Mesenchymal stem cell (in vitro differentiated cells and primary cell): Measurements from ENCODE around the gene PDGFD.
"Not testable (repeated sequence)": the region's sequence is repeated elsewhere in the genome, so short reads cannot be mapped to it uniquely, and the experiment has no call there.

Experiments used
- DNase-seq: peaks from one replicate; pipeline ENCODE4 v3.0.0-alpha.2; 2013
- H2AFZ ChIP-seq: one replicate; pipeline ENCODE4 v1.6.1; 2013; ENCODE audit warnings: low read depth, mild to moderate bottlenecking, control low read depth, inconsistent platforms, low read length, moderate library complexity
- H2AK5ac ChIP-seq: 2 replicates; pipeline ENCODE4 v1.6.1; 2013; ENCODE audit warnings: low read length, moderate library complexity, mild to moderate bottlenecking, inconsistent platforms; ENCODE audit not compliant: severe bottlenecking
- H2BK120ac ChIP-seq: one replicate; pipeline ENCODE4 v1.6.1; 2013; ENCODE audit warnings: low read depth, mild to moderate bottlenecking, inconsistent platforms, low read length, moderate library complexity
- H2BK12ac ChIP-seq, 2 experiments: one replicate each; pipeline ENCODE4 v1.6.1; 2013; ENCODE audit warnings: inconsistent platforms in 2 of 2, low read length in 2 of 2, mild to moderate bottlenecking in 2 of 2, moderate library complexity in 2 of 2, control low read depth in 1 of 2
- H2BK15ac ChIP-seq: one replicate; pipeline ENCODE4 v1.6.1; 2013; ENCODE audit warnings: mild to moderate bottlenecking, low read depth, inconsistent platforms; ENCODE audit not compliant: poor library complexity, severe bottlenecking
- H2BK5ac ChIP-seq: 2 replicates; pipeline ENCODE4 v1.6.1; 2013; ENCODE audit warnings: low read depth, mild to moderate bottlenecking, low read length, control low read depth, inconsistent platforms; ENCODE audit not compliant: poor library complexity, severe bottlenecking
- H3K14ac ChIP-seq, 2 experiments: one replicate each; pipeline ENCODE4 v1.6.1; 2013; ENCODE audit warnings: inconsistent platforms in 2 of 2, low read length in 2 of 2, control low read depth in 1 of 2, mild to moderate bottlenecking in 1 of 2, moderate library complexity in 1 of 2
- H3K18ac ChIP-seq, 2 experiments: one replicate each; pipeline ENCODE4 v1.6.1; 2013; ENCODE audit warnings: inconsistent platforms in 2 of 2, low read length in 2 of 2, control low read depth in 1 of 2, low read depth in 1 of 2, mild to moderate bottlenecking in 1 of 2
- H3K23ac ChIP-seq, 2 experiments: one replicate each; pipeline ENCODE4 v1.6.1; 2013; ENCODE audit warnings: inconsistent platforms in 2 of 2, low read length in 2 of 2, mild to moderate bottlenecking in 2 of 2, moderate library complexity in 2 of 2, control low read depth in 1 of 2
- H3K27ac ChIP-seq: 2 replicates; pipeline ENCODE4 v1.5.1; 2013; ENCODE audit warnings: mild to moderate bottlenecking, moderate library complexity, low read length, control low read depth, inconsistent platforms; ENCODE audit not compliant: poor library complexity, severe bottlenecking
- H3K27me3 ChIP-seq, 2 experiments: 2 replicates each; pipeline versions ENCODE4 v1.6.1 to v1.7.0; 2013; ENCODE audit warnings: low read length in 2 of 2, mild to moderate bottlenecking in 2 of 2, moderate library complexity in 2 of 2, control low read depth in 1 of 2, inconsistent platforms in 1 of 2; ENCODE audit not compliant: control insufficient read depth in 1 of 2, insufficient read depth in 1 of 2
- H3K36me3 ChIP-seq, 2 experiments: 2 replicates each; pipeline versions ENCODE4 v1.6.1 to v1.7.0; 2013; ENCODE audit warnings: low read length in 2 of 2, control low read depth in 1 of 2, inconsistent platforms in 1 of 2, low read depth in 1 of 2, mild to moderate bottlenecking in 1 of 2; ENCODE audit not compliant: insufficient read depth in 2 of 2, control insufficient read depth in 1 of 2
- H3K4ac ChIP-seq, 2 experiments: one replicate each; pipeline ENCODE4 v1.6.1; 2013; ENCODE audit warnings: inconsistent platforms in 2 of 2, low read length in 2 of 2, mild to moderate bottlenecking in 2 of 2, moderate library complexity in 2 of 2, control low read depth in 1 of 2, low read depth in 1 of 2
- H3K4me1 ChIP-seq: 2 replicates; pipeline ENCODE4 v1.6.1; 2013; ENCODE audit warnings: low read depth, low read length, control low read depth; ENCODE audit not compliant: control insufficient read depth, insufficient read depth
- H3K4me2 ChIP-seq: 2 replicates; pipeline ENCODE4 v1.6.1; 2013; ENCODE audit warnings: low read length, mild to moderate bottlenecking, inconsistent platforms; ENCODE audit not compliant: poor library complexity, severe bottlenecking
- H3K4me3 ChIP-seq, 2 experiments: 2 replicates each; pipeline versions ENCODE4 v1.5.1 to v1.7.0; 2013; ENCODE audit warnings: low read length in 2 of 2, mild to moderate bottlenecking in 2 of 2, control low read depth in 1 of 2, low read depth in 1 of 2; ENCODE audit not compliant: insufficient read depth in 1 of 2
- H3K79me1 ChIP-seq: replicated peaks from 2 replicates; pipeline ENCODE4 v1.6.1; 2013; ENCODE audit warnings: mild to moderate bottlenecking, control low read depth, low read length, inconsistent platforms; ENCODE audit not compliant: poor library complexity, severe bottlenecking
- H3K9ac ChIP-seq: 2 replicates; pipeline ENCODE4 v1.7.0; 2013; ENCODE audit warnings: mild to moderate bottlenecking, low read length, moderate library complexity
- H3K9me3 ChIP-seq: 2 replicates; pipeline ENCODE4 v1.7.0; 2013; ENCODE audit warnings: mild to moderate bottlenecking, low read length; ENCODE audit not compliant: control insufficient read depth
- H4K8ac ChIP-seq: one replicate; pipeline ENCODE4 v1.6.1; 2013; ENCODE audit warnings: inconsistent platforms, mild to moderate bottlenecking, low read length, moderate library complexity
- H4K91ac ChIP-seq: one replicate; pipeline ENCODE4 v1.6.1; 2013; ENCODE audit warnings: mild to moderate bottlenecking, low read length, inconsistent platforms
- WGBS: methylation state at CpG from one replicate; pipeline ENCODE4 v1.1.7; 2013; ENCODE audit warnings: mixed read lengths; 5-methylcytosine and 5-hydroxymethylcytosine counted together

PDGFD gene

DNA sequence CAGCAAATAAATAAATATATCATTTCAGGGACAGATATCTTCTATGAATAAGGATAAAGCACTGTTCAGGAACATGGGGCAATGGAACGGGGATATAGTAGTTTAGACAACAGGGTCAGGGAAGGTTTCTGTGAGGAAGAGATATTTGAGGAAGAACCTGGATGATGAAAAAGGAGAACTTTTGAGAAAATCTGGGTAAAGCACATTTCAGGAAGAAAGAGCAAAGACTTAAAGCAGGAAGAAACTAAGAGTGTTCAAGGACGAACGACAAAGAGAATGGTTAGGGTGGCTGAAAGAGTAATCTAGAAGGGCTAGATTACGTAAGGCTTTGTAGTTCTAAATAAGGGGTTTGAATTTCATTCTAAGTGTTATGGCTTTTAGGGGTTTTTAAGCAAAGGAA is 114.8 kb downstream of the PDGFD start:
- no peak overlapping the region for H2BK12ac ChIP-seq
- no peak overlapping the region for H3K23ac ChIP-seq
- no peaks in the 10 kb centered on the region for H3K9me3 ChIP-seq
- no peak overlapping the region for H2BK120ac ChIP-seq
- H4K91ac ChIP-seq: no peak overlapping the region
- H4K8ac ChIP-seq: no peak overlapping the region
- H3K36me3 ChIP-seq: no peaks in the 10 kb centered on the region
- WGBS: 92% methylated on average over 4 of the region's 4 CpGs
- no peak overlapping the region for H3K27ac ChIP-seq
- H2BK5ac ChIP-seq: no peak overlapping the region
- H3K4me2 ChIP-seq: no peak overlapping the region
- H3K4ac ChIP-seq: no peak overlapping the region
- H3K9ac ChIP-seq: no peak overlapping the region
- no peak overlapping the region for H3K18ac ChIP-seq
- H3K27me3 ChIP-seq: no peaks in the 10 kb centered on the region
- H3K14ac ChIP-seq: no peak overlapping the region
- H2BK15ac ChIP-seq: no peak overlapping the region
- no peak overlapping the region for H2AFZ ChIP-seq
- no peak for DNase-seq
- no peak overlapping the region for H2AK5ac ChIP-seq
- no peaks in the 10 kb centered on the region for H3K4me1 ChIP-seq
- H3K4me3 ChIP-seq: no peak overlapping the region
- no peaks in the 10 kb centered on the region for H3K79me1 ChIP-seq

DNA sequence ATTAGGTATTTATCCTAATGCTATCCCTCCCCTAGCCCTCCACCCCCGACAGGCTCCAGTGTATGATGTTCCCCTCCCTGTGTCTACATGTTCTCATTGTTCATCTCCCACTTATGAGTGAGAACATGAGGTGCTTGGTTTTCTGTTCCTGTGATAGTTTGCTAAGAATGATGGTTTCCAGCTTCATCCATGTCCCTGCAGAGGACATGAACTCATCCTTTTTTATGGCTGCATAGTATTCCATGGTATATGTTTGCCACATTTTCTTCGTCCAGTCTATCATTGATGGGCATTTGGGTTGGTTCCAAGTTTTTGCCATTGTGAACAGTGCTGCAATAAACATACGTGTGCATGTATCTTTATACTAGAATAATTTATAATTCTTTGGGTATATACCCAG is 117.1 kb downstream of the PDGFD start:
- H3K36me3 ChIP-seq, H3K27me3 ChIP-seq, H2BK12ac ChIP-seq, H3K4me3 ChIP-seq, H2AFZ ChIP-seq, H3K14ac ChIP-seq, H2BK120ac ChIP-seq, H4K91ac ChIP-seq, H3K18ac ChIP-seq, H3K27ac ChIP-seq, H4K8ac ChIP-seq, H3K79me1 ChIP-seq, H3K4me1 ChIP-seq, H2AK5ac ChIP-seq, DNase-seq, H2BK15ac ChIP-seq, H2BK5ac ChIP-seq, H3K9me3 ChIP-seq, H3K23ac ChIP-seq, H3K9ac ChIP-seq, H3K4ac ChIP-seq, H3K4me2 ChIP-seq: not testable (repeated sequence)
- WGBS: 100% methylated on average over 1 of the region's 3 CpGs

DNA sequence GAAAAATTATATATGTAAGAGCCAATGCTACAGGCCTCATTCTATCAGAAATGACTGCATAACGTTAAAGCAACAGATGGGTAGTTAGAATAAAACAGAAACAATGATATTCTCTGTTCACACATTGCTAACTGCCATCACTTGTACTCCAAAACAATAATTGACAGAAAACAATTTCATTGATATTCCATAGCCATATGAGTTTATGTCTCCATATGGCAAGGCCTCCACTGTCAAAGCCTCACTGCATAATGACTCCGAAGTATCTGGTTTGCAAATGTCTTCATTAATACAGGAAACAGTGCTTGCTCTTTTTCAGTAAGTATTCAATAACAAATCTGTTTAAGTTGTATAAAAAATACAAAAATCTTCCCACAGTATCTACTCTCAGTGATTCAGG is 117.6 kb downstream of the PDGFD start:
- Histone ChIP-seq H3K4ac (no peak overlapping the region), H2AFZ (no peak overlapping the region), H4K8ac (no peak overlapping the region), H3K79me1 (no peaks in the 10 kb centered on the region), H3K4me3 (no peak overlapping the region), H2BK120ac (no peak overlapping the region), H3K9ac (no peak overlapping the region), H2BK5ac (no peak overlapping the region), H2BK12ac (no peak overlapping the region), H3K14ac (no peak overlapping the region), H3K18ac (no peak overlapping the region), H3K23ac (no peak overlapping the region), H3K27me3 (no peaks in the 10 kb centered on the region), H3K9me3 (no peaks in the 10 kb centered on the region), H3K4me1 (no peaks in the 10 kb centered on the region), H2BK15ac (no peak overlapping the region), H2AK5ac (no peak overlapping the region), H3K4me2 (no peak overlapping the region), H3K27ac (no peak overlapping the region), H4K91ac (no peak overlapping the region), H3K36me3 (no peaks in the 10 kb centered on the region)
- 100% methylated on average over 2 of the region's 2 CpGs for WGBS
- DNase-seq: no peak

DNA sequence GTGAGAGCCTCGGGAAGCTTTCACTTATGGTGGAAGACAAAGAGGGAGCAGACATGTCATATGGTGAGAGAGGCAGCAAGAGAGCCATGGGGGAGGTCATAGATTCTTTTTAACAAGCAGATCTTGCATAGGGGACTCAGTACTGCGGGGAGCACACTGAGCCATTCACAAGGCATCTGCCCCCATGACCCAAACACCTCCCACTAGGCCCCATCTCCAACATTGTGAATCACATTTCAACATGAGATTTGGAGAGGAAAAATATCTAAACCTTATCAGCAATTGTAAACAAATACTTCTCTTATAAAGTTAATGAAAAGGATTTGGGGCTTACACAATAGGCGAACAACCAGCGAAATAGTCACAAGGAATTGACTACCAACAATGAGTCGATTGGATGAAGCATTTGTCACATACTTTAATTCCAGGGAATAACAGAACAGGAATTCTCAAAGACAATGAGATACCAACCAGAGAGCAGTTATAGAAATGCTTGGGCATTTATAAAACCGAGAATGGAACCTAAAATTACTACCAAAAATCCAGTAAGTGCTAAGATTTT is 120.2 kb downstream of the PDGFD start:
- Histone ChIP-seq H3K36me3 (no peaks in the 10 kb centered on the region), H3K23ac (no peak overlapping the region), H3K9me3 (no peaks in the 10 kb centered on the region), H3K79me1 (no peaks in the 10 kb centered on the region), H2AFZ (no peak overlapping the region), H3K4ac (no peak overlapping the region), H3K27ac (no peak overlapping the region), H3K4me3 (no peak overlapping the region), H3K18ac (peak overlapping the region in 1 of 2 experiments; percentile 40), H2BK5ac (no peak overlapping the region), H3K27me3 (no peaks in the 10 kb centered on the region), H3K4me2 (no peak overlapping the region), H2BK12ac (no peak overlapping the region), H3K9ac (no peak overlapping the region), H4K8ac (no peak overlapping the region), H3K14ac (no peak overlapping the region), H4K91ac (no peak overlapping the region), H2AK5ac (no peak overlapping the region), H2BK15ac (no peak overlapping the region), H3K4me1 (no peaks in the 10 kb centered on the region), H2BK120ac (no peak overlapping the region)
- DNase-seq: peak; percentile 3
- WGBS: 92% methylated on average over 3 of the region's 6 CpGs
